NCI-H510A treated with DMSO at 0.1 percent for 48 hours (cell line): ENCODE measurements around the gene RPS6KA5.
"Not testable (repeated sequence)": the region's sequence is repeated elsewhere in the genome, so short reads cannot be mapped to it uniquely, and the experiment has no call there.

ENCODE experiments used
- DNase-seq: peaks from one replicate; lab custom pipeline; 2025; lab: John Stamatoyannopoulos, UW

The RPS6KA5 gene

GRCh38 chr14:91027561-91027960 is 32.9 kb downstream of the RPS6KA5 start:
- no peak for DNase-seq

- not testable (repeated sequence) for DNase-seq
These were observed 37.8 kb downstream of the RPS6KA5 start for GRCh38 chr14:91022622-91023028.

- no peak for DNase-seq
These were observed 38.3 kb downstream of the RPS6KA5 start for GRCh38 chr14:91021991-91022621.

GRCh38 chr14:91021115-91021514 is 39.3 kb downstream of the RPS6KA5 start:
- DNase-seq: no peak

- peak; percentile 77 for DNase-seq
These were observed 40.8 kb downstream of the RPS6KA5 start for GRCh38 chr14:91019673-91020072.

GRCh38 chr14:91018481-91018880 is 42.0 kb downstream of the RPS6KA5 start:
- DNase-seq: no peak

DNA sequence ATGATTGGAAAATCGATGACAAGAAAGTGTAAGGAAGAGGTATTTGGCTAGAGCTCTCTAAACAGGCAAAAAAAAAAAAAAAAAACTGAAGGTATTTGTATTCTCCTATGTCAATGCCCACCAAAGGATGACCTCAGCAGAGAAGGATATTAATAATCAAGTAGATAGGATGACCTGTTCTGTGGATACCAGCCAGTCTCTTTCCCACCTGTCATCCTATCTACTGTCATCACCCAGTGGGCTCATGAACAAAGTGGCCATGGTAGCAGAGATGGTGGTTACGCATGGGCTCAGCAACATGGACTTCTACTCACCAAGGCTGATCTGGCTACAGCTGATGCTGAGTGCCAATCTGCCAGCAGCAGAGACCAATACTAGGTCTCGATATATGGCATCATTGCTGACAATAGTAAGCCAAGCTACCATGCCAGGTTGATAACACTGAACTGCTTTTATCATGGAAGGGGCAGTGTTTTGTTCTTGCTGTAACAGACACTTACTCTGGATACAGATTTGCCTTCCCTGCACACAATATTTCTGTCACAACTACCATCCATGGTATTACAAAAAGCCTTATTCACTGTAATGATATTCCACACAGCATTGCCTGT is 43.5 kb downstream of the RPS6KA5 start:
- DNase-seq: no peak

GRCh38 chr14:91015435-91015834 is 45.0 kb downstream of the RPS6KA5 start:
- DNase-seq: no peak

DNA sequence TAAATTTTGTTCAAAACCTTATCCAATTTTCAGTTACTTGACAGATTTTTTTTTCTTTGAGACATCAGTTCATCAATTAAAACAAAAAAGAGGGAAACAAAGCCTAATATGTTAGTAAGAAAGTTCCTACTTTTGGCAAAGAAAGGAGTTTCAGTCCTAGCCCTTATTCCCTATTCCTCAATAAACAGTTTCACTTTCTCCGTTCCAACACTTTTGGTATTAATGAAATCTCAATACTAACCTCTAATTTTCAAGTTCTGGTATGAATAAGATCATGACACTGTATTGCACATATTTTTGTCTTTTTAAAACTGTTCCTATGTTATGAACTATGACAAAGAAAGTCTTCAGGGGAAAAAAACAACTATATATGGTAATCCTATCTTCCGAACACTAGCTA is 48.4 kb downstream of the RPS6KA5 start:
- no peak for DNase-seq

DNA sequence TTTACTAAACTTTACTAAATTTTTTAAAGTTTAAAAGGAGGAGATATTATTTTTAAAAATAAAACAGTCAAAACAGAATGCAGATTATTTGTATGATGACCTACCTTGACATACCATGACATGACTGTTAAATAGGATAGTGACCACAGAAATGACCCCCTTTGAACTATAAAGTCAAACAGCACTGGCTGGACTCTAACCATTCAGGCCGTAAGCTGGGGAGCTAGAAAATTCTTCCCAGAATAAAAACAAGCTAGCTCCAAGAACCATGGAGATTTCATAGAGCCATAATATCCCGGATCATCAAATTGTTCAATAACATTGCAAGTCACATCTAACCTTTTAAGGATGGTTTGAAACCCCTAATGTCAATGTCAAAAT is 50.3 kb downstream of the RPS6KA5 start:
- DNase-seq: no peak

GRCh38 chr14:91009501-91010152 is 50.8 kb downstream of the RPS6KA5 start:
- DNase-seq: no peak

DNA sequence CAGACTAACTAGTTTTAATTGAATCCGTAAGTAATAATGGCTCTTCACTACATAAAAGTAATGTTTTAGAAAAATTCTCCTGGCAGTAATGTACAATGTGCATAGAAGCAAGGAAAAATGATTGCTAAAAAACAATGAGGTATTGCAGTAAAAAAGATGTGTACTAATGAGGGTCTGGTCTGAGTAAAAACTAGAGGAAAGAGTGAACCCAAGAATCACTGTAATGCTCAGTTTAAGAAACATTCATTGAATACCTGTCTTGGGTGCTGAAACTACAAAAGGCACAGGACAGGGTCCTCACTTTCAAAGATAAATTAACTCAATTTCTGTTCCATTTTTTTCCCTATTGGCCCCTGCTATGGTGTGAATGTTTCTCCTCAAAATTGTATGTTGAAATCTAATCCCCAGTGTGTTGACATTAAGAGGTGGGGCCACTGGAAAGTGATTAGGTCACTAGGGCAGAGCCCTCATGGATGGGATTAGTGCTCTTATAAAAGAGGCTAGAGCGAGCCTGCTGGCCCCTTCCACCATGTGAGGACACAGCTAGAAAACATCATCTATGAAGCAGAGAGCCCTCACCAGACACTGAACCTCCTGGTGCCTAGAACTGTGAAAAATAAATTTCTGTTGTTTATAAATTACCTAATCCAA is 51.6 kb downstream of the RPS6KA5 start:
- peak; percentile 44 for DNase-seq

DNA sequence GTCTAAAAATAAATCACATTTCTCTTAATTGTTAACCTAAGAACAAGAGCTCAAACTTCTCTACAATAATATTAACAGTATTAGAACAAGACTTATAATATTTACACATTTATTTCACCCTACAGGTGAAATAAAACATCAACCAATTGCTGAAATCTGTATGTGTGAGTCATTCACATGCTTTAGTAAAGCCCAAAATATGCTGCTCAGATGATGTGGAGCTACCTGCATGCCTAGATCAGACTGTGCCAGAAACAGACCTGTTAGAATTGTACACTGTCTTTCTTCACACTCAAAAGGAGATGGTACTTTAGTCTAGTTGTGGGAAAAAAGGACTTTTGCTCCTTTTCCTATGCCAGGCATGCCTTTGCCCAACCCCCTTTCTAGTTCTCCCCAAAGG is 54.7 kb downstream of the RPS6KA5 start:
- DNase-seq: no peak

GRCh38 chr14:91004987-91005386 is 55.5 kb downstream of the RPS6KA5 start:
- no peak for DNase-seq

- no peak for DNase-seq
These were observed 61.1 kb downstream of the RPS6KA5 start for GRCh38 chr14:90999299-90999698.

- DNase-seq: no peak
These were observed 63.5 kb downstream of the RPS6KA5 start for GRCh38 chr14:90996967-90997366.

GRCh38 chr14:90995785-90996184 is 64.7 kb downstream of the RPS6KA5 start:
- no peak for DNase-seq

GRCh38 chr14:90993792-90994191 is 66.6 kb downstream of the RPS6KA5 start:
- DNase-seq: no peak

DNA sequence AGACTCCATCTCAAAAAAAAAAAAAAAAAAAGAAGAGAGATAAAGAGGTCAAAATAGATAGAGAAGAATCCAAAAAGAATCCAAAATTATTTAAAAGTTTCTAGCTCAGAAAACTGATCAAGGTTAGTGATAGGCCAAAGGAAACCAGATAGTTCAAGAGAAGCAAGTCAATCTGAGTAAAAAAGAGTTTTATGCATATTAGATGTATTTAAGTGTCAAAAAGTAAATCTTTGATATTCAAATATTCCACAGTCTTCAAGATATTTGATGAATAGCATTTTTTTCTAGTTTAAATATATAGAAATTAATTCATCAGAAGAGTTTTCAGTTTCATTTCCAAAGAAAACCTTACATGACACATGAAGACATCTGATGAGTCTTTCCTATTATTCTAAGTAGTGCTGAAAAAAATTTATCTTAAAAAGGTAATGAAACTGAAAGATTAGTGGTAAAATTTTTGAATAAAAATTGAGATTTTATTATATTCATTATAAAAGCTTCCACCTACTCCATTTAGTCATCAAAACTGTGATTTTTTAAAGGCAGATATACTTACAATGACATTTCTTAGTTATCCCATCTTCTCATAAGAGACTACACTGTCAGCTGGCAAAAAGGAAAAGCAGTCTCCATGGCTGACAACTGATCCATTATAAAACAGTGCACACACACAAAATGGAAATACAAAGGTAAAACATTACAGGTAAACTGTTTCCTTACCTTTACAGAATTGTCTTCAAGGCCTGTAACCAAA is 68.6 kb downstream of the RPS6KA5 start:
- no peak for DNase-seq

GRCh38 chr14:90990141-90990540 is 70.3 kb downstream of the RPS6KA5 start:
- no peak for DNase-seq

GRCh38 chr14:90987140-90987539 is 73.3 kb downstream of the RPS6KA5 start:
- DNase-seq: no peak

DNA sequence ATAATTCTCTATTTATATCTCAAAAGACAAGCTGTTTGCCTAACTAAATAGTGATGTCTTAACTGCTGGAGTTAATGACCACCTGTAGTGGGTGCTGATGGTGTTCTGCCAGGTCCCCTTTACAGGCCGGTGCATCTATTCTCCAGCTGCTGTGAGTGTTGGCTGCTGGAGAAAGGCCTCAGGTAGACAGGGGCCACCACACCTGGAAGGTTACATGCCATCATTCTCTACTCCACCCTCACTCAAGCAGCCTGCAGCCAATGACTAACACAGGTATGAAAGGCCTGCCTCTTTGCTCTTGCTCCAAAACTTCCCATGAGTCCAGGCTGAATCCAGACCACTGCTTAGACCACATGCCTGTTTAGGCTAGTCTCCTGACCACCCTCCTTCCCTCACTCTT is 73.9 kb downstream of the RPS6KA5 start:
- DNase-seq: no peak
